ENCODE data around the gene LSAMP.

DNA sequence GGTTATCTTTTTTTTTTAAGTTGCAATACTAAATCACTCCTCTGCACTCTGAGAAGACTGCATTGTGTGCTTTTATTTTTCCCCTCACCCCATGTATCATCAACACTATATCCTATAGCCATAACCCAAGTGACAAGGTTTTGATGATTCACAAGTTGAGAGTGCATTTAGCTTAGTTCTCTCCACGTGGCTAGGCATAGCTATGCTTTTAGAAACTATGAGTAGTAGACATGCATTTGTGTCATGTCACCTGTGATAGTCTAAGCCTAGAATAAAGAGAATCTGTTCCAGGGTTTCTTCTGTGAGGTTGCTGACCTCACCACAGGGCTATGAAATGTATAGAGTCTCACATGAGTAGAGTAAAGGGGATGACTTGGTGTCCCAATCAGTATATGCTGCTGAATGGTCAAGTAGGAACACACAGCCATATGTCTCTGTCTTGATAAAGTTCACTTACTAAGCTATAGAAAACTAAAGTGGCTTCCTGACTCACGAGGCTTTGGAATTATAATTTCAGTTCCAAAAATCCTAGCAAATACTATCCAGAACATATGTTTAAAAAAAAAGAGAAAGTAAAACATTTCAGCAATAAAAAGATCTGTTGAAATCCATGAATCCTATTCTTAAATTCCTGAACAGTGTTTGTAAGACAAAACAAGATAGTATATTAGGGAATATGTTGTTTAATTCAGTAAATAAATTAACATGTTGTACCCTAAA lies 206.3 kb downstream of the LSAMP start:
- TF ChIP-seq POLR2A (IDR thresholded peaks at IDR 0.05; ENCODE audit: low read length) (no peak), RFX5 (IDR thresholded peaks at IDR 0.05) (no peak), USF2 (IDR thresholded peaks at IDR 0.05) (no peak), CEBPB (IDR thresholded peaks at IDR 0.05) (no peak), TFCP2L1 (CRISPR knock-in tag; IDR thresholded peaks at IDR 0.05) (no peak), FOSL2 (IDR thresholded peaks at IDR 0.05) (no peak), FOSL2 (CRISPR knock-in tag; IDR thresholded peaks at IDR 0.05) (no peak), RCOR1 (IDR thresholded peaks at IDR 0.05; ENCODE audit: low read depth, low read length) (no peak)
- TF ChIP-seq, protein P1, sequence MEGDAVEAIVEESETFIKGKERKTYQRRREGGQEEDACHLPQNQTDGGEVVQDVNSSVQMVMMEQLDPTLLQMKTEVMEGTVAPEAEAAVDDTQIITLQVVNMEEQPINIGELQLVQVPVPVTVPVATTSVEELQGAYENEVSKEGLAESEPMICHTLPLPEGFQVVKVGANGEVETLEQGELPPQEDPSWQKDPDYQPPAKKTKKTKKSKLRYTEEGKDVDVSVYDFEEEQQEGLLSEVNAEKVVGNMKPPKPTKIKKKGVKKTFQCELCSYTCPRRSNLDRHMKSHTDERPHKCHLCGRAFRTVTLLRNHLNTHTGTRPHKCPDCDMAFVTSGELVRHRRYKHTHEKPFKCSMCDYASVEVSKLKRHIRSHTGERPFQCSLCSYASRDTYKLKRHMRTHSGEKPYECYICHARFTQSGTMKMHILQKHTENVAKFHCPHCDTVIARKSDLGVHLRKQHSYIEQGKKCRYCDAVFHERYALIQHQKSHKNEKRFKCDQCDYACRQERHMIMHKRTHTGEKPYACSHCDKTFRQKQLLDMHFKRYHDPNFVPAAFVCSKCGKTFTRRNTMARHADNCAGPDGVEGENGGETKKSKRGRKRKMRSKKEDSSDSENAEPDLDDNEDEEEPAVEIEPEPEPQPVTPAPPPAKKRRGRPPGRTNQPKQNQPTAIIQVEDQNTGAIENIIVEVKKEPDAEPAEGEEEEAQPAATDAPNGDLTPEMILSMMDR (IDR thresholded peaks at IDR 0.05): no peak
- TF ChIP-seq, protein P2, sequence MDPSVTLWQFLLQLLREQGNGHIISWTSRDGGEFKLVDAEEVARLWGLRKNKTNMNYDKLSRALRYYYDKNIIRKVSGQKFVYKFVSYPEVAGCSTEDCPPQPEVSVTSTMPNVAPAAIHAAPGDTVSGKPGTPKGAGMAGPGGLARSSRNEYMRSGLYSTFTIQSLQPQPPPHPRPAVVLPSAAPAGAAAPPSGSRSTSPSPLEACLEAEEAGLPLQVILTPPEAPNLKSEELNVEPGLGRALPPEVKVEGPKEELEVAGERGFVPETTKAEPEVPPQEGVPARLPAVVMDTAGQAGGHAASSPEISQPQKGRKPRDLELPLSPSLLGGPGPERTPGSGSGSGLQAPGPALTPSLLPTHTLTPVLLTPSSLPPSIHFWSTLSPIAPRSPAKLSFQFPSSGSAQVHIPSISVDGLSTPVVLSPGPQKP (IDR thresholded peaks at IDR 0.05; ENCODE audit: low read depth, low read length): no peak
